ENCODE data around the gene AGPAT3. TPM values are rescaled to one million over a fixed set of nuclear protein-coding genes. Genes with fewer than 3 reads are reported as not detected.

AGPAT3 gene
- total and polyA plus RNA-seq, 3 donors from 2014 or later = 64.5 to 77.5 (median 69.8) TPM

GRCh38 chr21:43848771-43849170 lies 16.3 kb upstream of the AGPAT3 start:
- Histone ChIP-seq H3K4me1 (no peaks in the 10 kb centered on the region), H3K4me3 (no peak overlapping the region), H3K27ac (no peak overlapping the region), H3K27me3 (no peaks in the 10 kb centered on the region), H3K36me3 (ENCODE audit: low read depth, missing control alignments) (no peaks in the 10 kb centered on the region), H3K9me3 (no peaks in the 10 kb centered on the region)
- intact Hi-C loops (cut with DNase I; ENCODE audit: low total_unique reads) = no loop called here
- DNase-seq = no peak
- WGBS, 2 donors = 89 to 95% methylated on average over 10 of the region's 10 CpGs
- no peak for TF ChIP-seq POLR2A (IDR thresholded peaks at IDR 0.05)
- TF ChIP-seq, protein P1, sequence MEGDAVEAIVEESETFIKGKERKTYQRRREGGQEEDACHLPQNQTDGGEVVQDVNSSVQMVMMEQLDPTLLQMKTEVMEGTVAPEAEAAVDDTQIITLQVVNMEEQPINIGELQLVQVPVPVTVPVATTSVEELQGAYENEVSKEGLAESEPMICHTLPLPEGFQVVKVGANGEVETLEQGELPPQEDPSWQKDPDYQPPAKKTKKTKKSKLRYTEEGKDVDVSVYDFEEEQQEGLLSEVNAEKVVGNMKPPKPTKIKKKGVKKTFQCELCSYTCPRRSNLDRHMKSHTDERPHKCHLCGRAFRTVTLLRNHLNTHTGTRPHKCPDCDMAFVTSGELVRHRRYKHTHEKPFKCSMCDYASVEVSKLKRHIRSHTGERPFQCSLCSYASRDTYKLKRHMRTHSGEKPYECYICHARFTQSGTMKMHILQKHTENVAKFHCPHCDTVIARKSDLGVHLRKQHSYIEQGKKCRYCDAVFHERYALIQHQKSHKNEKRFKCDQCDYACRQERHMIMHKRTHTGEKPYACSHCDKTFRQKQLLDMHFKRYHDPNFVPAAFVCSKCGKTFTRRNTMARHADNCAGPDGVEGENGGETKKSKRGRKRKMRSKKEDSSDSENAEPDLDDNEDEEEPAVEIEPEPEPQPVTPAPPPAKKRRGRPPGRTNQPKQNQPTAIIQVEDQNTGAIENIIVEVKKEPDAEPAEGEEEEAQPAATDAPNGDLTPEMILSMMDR (IDR thresholded peaks at IDR 0.05) = no peak

- 82 to 84% methylated on average over 13 of the region's 13 CpGs for WGBS, 2 donors
- DNase-seq = no peak
- H3K4me1 ChIP-seq = no peaks in the 10 kb centered on the region
- H3K4me3 ChIP-seq = no peak overlapping the region
- H3K9me3 ChIP-seq = no peaks in the 10 kb centered on the region
- H3K27me3 ChIP-seq = no peaks in the 10 kb centered on the region
- TF ChIP-seq, protein P1 (IDR thresholded peaks at IDR 0.05) = no peak
- TF ChIP-seq POLR2A (IDR thresholded peaks at IDR 0.05) = no peak
- no peak overlapping the region for H3K27ac ChIP-seq
- H3K36me3 ChIP-seq (ENCODE audit: low read depth, missing control alignments) = no peaks in the 10 kb centered on the region
- intact Hi-C loops (cut with DNase I; ENCODE audit: low total_unique reads) = no loop called here
Observed at GRCh38 chr21:43849532-43850299, 15.3 kb upstream of the AGPAT3 start.

GRCh38 chr21:43850728-43851295 lies 14.2 kb upstream of the AGPAT3 start:
- no peak for TF ChIP-seq POLR2A (IDR thresholded peaks at IDR 0.05)
- TF ChIP-seq, protein P1 (IDR thresholded peaks at IDR 0.05) = peak in 1 of 3 experiments; percentile 2
- Histone ChIP-seq H3K27ac (no peak overlapping the region), H3K36me3 (ENCODE audit: low read depth, missing control alignments) (no peaks in the 10 kb centered on the region), H3K27me3 (no peaks in the 10 kb centered on the region), H3K9me3 (no peaks in the 10 kb centered on the region), H3K4me3 (no peak overlapping the region), H3K4me1 (no peaks in the 10 kb centered on the region)
- WGBS, 2 donors = 75 to 77% methylated on average over 8 of the region's 8 CpGs
- intact Hi-C loops (cut with DNase I; ENCODE audit: low total_unique reads) = no loop called here
- DNase-seq = no peak

DNA sequence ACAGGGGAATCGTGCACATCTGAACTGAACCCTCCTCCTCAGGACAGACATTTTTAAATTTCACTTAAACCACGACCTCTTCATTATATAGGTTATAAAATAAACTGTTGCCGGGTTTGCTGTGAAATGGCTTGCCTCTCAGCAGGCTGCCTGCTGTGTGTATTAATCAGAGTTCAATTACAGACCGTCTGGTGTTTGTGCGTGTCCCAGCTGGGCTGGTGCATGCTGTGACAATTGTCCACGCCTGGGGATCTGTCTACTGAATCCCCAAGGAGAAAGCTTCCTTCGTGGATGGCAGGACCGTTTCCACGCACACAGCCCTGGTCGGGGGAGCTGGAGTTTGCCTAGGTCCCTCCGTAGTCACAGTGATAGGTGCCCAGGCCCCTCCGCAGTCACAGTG lies 13.4 kb upstream of the AGPAT3 start:
- Histone ChIP-seq H3K36me3 (ENCODE audit: low read depth, missing control alignments) (no peaks in the 10 kb centered on the region), H3K4me3 (no peak overlapping the region), H3K27ac (no peak overlapping the region), H3K27me3 (no peaks in the 10 kb centered on the region), H3K9me3 (no peaks in the 10 kb centered on the region), H3K4me1 (no peaks in the 10 kb centered on the region)
- no peak for DNase-seq
- TF ChIP-seq, protein P1 (IDR thresholded peaks at IDR 0.05) = no peak
- TF ChIP-seq POLR2A (IDR thresholded peaks at IDR 0.05) = no peak
- WGBS, 2 donors = 77 to 83% methylated on average over 11 to 12 of the region's 12 CpGs
- intact Hi-C loops (cut with DNase I; ENCODE audit: low total_unique reads) = no loop called here

Data from testis (tissue), 3 donors.